A549 (cell line): ENCODE results near the gene EVC2. TPM values are rescaled to one million over a fixed set of nuclear protein-coding genes. Genes with fewer than 3 reads are reported as not detected.

Experiments
- ATAC-seq, 2 experiments: fragments of 200-7000 bp in 1 of 2; fragments of >200 bp in 1 of 2; cut with Nextera tagmentation in 1 of 2; cut with Tn5 transposase in 1 of 2; 3 replicates each; pipeline versions ENCODE4 v1.8.0 to v1.9.1; 2018 to 2020; ENCODE audit warnings: mild to moderate bottlenecking in 1 of 2, moderate library complexity in 1 of 2
- CTCF ChIA-PET: fragments of 300-600 bp; sonication (Branson Sonifier 250); formaldehyde crosslinking; extraction: SDS; loops from one replicate; lab custom pipeline; 2021; ENCODE audit warnings: antibody characterized with exemption, inconsistent platforms; lab: Yijun Ruan, JAX
- POLR2A ChIA-PET: fragments of 350-600 bp; formaldehyde crosslinking; extraction: SDS; loops from one replicate; lab custom pipeline; 2021; ENCODE audit warnings: antibody characterized with exemption, inconsistent platforms; lab: Yijun Ruan, JAX
- DNase-seq, 2 experiments: peaks; one replicate each; pipeline versions ENCODE4 v3.0.0 to v3.0.0-alpha.2; 2011 to 2016; ENCODE audit warnings: low read depth in 1 of 2, low spot score in 1 of 2
- FAIRE-seq: peaks from 2 replicates; lab custom pipeline; 2011; peaks lifted over from hg19 to GRCh38; lab: Jason Lieb, UNC
- H3K27ac ChIP-seq, 2 experiments: fragments of >200 bp; sonication (Bioruptor Twin); formaldehyde crosslinking; 3 replicates each; pipeline ENCODE4 v1.5.1; 2016 to 2017
- H3K4me1 ChIP-seq: fragments of >200 bp; sonication (Bioruptor Twin); formaldehyde crosslinking; 3 replicates; pipeline ENCODE4 v1.6.1; 2016
- H3K4me2 ChIP-seq: fragments of >200 bp; sonication (Bioruptor Twin); formaldehyde crosslinking; 3 replicates; pipeline ENCODE4 v1.6.1; 2016
- H3K4me3 ChIP-seq: fragments of >200 bp; sonication (Bioruptor Twin); formaldehyde crosslinking; 3 replicates; pipeline ENCODE4 v1.5.1; 2016
- H3K9me3 ChIP-seq: fragments of >200 bp; sonication (Bioruptor Twin); formaldehyde crosslinking; 3 replicates; pipeline ENCODE4 v1.6.1; 2016
- BCL3 ChIP-seq: fragments of >200 bp; sonication (Bioruptor Twin); formaldehyde crosslinking; IDR thresholded peaks from 3 replicates; pipeline ENCODE4 v1.6.1; 2016
- CBX2 ChIP-seq: fragments of 200-600 bp; sonication (generic); IDR thresholded peaks from 2 replicates; pipeline ENCODE4 v1.6.1; 2016; ENCODE audit warnings: low read depth, mild to moderate bottlenecking, borderline replicate concordance
- CBX8 ChIP-seq: fragments of 200-600 bp; sonication (generic); IDR thresholded peaks from 2 replicates; pipeline ENCODE4 v1.6.1; 2016
- CHD2 ChIP-seq: fragments of 150-350 bp; IDR thresholded peaks from 2 replicates; pipeline ENCODE4 v1.6.1; 2014; ENCODE audit warnings: low read length; ENCODE audit not compliant: partially characterized antibody
- CHD4 ChIP-seq: fragments of 200-600 bp; sonication (generic); IDR thresholded peaks from 2 replicates; pipeline ENCODE4 v1.6.1; 2016; ENCODE audit warnings: antibody characterized with exemption, mild to moderate bottlenecking, borderline replicate concordance
- E2F6 ChIP-seq: IDR thresholded peaks from 2 replicates; pipeline ENCODE4 v1.6.1; 2012; ENCODE audit warnings: low read depth, borderline replicate concordance
- EHMT2 ChIP-seq: fragments of 200-600 bp; sonication (generic); IDR thresholded peaks from 2 replicates; pipeline ENCODE4 v1.6.1; 2016; ENCODE audit warnings: antibody characterized with exemption, low read depth, mild to moderate bottlenecking, moderate library complexity
- ESRRA ChIP-seq: fragments of 150-350 bp; IDR thresholded peaks from 2 replicates; pipeline ENCODE4 v1.6.1; 2014; ENCODE audit warnings: mild to moderate bottlenecking, low read length, borderline replicate concordance
- FOSB ChIP-seq: fragments of 250-450 bp; sonication (Bioruptor Pico); IDR thresholded peaks from 2 replicates; pipeline ENCODE4 v1.5.0; 2020; ENCODE audit warnings: mild to moderate bottlenecking, moderate library complexity
- FOSL2 ChIP-seq, 2 experiments: fragments of 450-650 bp in 1 of 2; fragments of >200 bp in 1 of 2; sonication (Bioruptor Twin) in 1 of 2; formaldehyde crosslinking; IDR thresholded peaks; 2 replicates each; pipeline versions ENCODE4 v1.5.0 to v1.6.1; 2016 to 2020; ENCODE audit warnings: mild to moderate bottlenecking in 1 of 2, moderate library complexity in 1 of 2
- GATA3 ChIP-seq: IDR thresholded peaks from 2 replicates; pipeline ENCODE4 v1.6.1; 2012; ENCODE audit warnings: borderline replicate concordance
- HES2 ChIP-seq: fragments of >200 bp; sonication (Bioruptor Twin); formaldehyde crosslinking; IDR thresholded peaks from 2 replicates; pipeline ENCODE4 v1.6.1; 2016
- HOXA7 ChIP-seq: fragments of 250-450 bp; sonication (Bioruptor Pico); IDR thresholded peaks from 2 replicates; pipeline ENCODE4 v1.5.0; 2020; ENCODE audit warnings: mild to moderate bottlenecking, moderate library complexity
- HOXB13 ChIP-seq: fragments of 250-450 bp; sonication (Bioruptor Pico); IDR thresholded peaks from 2 replicates; pipeline ENCODE4 v1.5.0; 2020; ENCODE audit warnings: low read depth, mild to moderate bottlenecking, moderate library complexity
- JUNB ChIP-seq: fragments of >200 bp; sonication (Bioruptor Twin); formaldehyde crosslinking; IDR thresholded peaks from 2 replicates; pipeline ENCODE4 v1.6.1; 2016
- KDM1A ChIP-seq: fragments of 200-600 bp; sonication (generic); IDR thresholded peaks from 2 replicates; pipeline ENCODE4 v1.6.1; 2016; ENCODE audit warnings: low read depth, mild to moderate bottlenecking
- MAZ ChIP-seq: fragments of 150-350 bp; IDR thresholded peaks from 2 replicates; pipeline ENCODE4 v1.6.1; 2014; ENCODE audit warnings: antibody characterized with exemption, low read depth, low read length, borderline replicate concordance
- NFE2L2 ChIP-seq: fragments of 150-350 bp; conservative IDR thresholded peaks from 2 replicates; pipeline ENCODE4 v1.6.1; 2014; ENCODE audit warnings: low read length
- RCOR1 ChIP-seq: fragments of 150-350 bp; IDR thresholded peaks from 2 replicates; pipeline ENCODE4 v1.6.1; 2014; ENCODE audit warnings: antibody characterized with exemption, low read length, low read depth
- REST ChIP-seq: fragments of 200-600 bp; sonication (generic); IDR thresholded peaks from 2 replicates; pipeline ENCODE4 v1.6.1; 2016; ENCODE audit warnings: antibody characterized with exemption, mild to moderate bottlenecking, moderate library complexity
- RFX5 ChIP-seq: fragments of 450-650 bp; IDR thresholded peaks from 2 replicates; pipeline ENCODE4 v1.7.1; 2014; ENCODE audit warnings: antibody characterized with exemption, mild to moderate bottlenecking, moderate library complexity
- TFCP2L1 ChIP-seq: fragments of 250-450 bp; sonication (Bioruptor Pico); IDR thresholded peaks from 2 replicates; pipeline ENCODE4 v1.5.0; 2021; ENCODE audit warnings: mild to moderate bottlenecking
- ZFP36 ChIP-seq: fragments of 450-650 bp; IDR thresholded peaks from 2 replicates; pipeline ENCODE4 v1.6.1; 2014; ENCODE audit warnings: borderline replicate concordance; ENCODE audit not compliant: partially characterized antibody
- ZNF302 ChIP-seq: fragments of 250-450 bp; sonication (Bioruptor Pico); IDR thresholded peaks from 2 replicates; pipeline ENCODE4 v1.9.0; 2021; ENCODE audit warnings: inconsistent platforms, mild to moderate bottlenecking, moderate library complexity
- WGBS: methylation state at CpG from one replicate; pipeline ENCODE4 v1.1.6; 2017; ENCODE audit errors: missing lambda C conversion rate; 5-methylcytosine and 5-hydroxymethylcytosine counted together
- polyA plus RNA-seq, 4 experiments: library from polyadenylated mRNA; depleted of rRNA in 3 of 4; stranded (reverse); fragments of >200 nt; fragmentation: RNase III in 1 of 4; extraction: RNeasy Plus Mini Kit Qiagen cat#74134 plus additional on column Dnase treatment in 1 of 4; gene quantifications; 2 replicates in 3 of 4; 3 replicates in 1 of 4; pipeline ENCODE4 v1.2.3, GENCODE V29; 2011 to 2017

The EVC2 gene
- polyA plus RNA-seq, 2 of the 4 experiments (the other 2 are of a cell fraction) = 0.96 to 1.5 TPM

GRCh38 chr4:5552451-5552850, 155.9 kb downstream of the EVC2 start:
- no peak for DNase-seq
- TF ChIP-seq JUNB (no peak), CHD2 (no peak), REST (no peak)
- Histone ChIP-seq H3K4me3 (no peak overlapping the region), H3K4me2 (no peak overlapping the region), H3K9me3 (no peaks in the 10 kb centered on the region; the same call in 2 of the 3 replicates), H3K4me1 (no peaks in the 10 kb centered on the region), H3K27ac (no peak overlapping the region)
- ChIA-PET CTCF (no interaction called here), POLR2A (no interaction called here)
- no peak for FAIRE-seq
- ATAC-seq = no peak
- 78% methylated on average over 3 of the region's 3 CpGs for WGBS

- no peak overlapping the region for H3K4me2 ChIP-seq
- FAIRE-seq = no peak
- 95% methylated on average over 10 of the region's 12 CpGs for WGBS
- H3K4me3 ChIP-seq = no peak overlapping the region
- ChIA-PET CTCF (no interaction called here), POLR2A (no interaction called here)
- no peaks in the 10 kb centered on the region; the same call in 2 of the 3 replicates for H3K9me3 ChIP-seq
- H3K4me1 ChIP-seq = no peaks in the 10 kb centered on the region
- ATAC-seq = no peak
- DNase-seq = no peak
- TF ChIP-seq CBX2 (no peak), RCOR1 (no peak), E2F6 (no peak), HES2 (no peak), ZNF302 (no peak), NFE2L2 (no peak), FOSB (CRISPR knock-in tag) (no peak), FOSL2 (IDR thresholded peaks at IDR 0.05) (no peak), FOSL2 (CRISPR knock-in tag; IDR thresholded peaks at IDR 0.05) (no peak), ZFP36 (no peak), BCL3 (no peak), MAZ (no peak), KDM1A (no peak)
- no peak overlapping the region for H3K27ac ChIP-seq
Observed at GRCh38 chr4:5547651-5548249, 160.6 kb downstream of the EVC2 start.

GRCh38 chr4:5545271-5545670, 163.1 kb downstream of the EVC2 start:
- ATAC-seq (no peak), DNase-seq (no peak), FAIRE-seq (no peak)
- Histone ChIP-seq H3K4me1 (no peaks in the 10 kb centered on the region), H3K4me3 (no peak overlapping the region), H3K27ac (no peak overlapping the region), H3K9me3 (no peaks in the 10 kb centered on the region; the same call in 2 of the 3 replicates), H3K4me2 (no peak overlapping the region)
- POLR2A ChIA-PET = no interaction called here
- WGBS = 68% methylated on average over 2 of the region's 2 CpGs
- CTCF ChIA-PET = no interaction called here
- TF ChIP-seq GATA3 (no peak), EHMT2 (no peak), CHD4 (no peak), TFCP2L1 (CRISPR knock-in tag) (no peak), HOXB13 (CRISPR knock-in tag) (no peak), CBX8 (no peak), HOXA7 (CRISPR knock-in tag) (no peak), ESRRA (no peak), REST (no peak), FOSL2 (IDR thresholded peaks at IDR 0.05) (no peak), FOSL2 (CRISPR knock-in tag; IDR thresholded peaks at IDR 0.05) (no peak), BCL3 (no peak), RFX5 (no peak)
